NT2/D1 (cell line): ENCODE results near the gene SHISA6.

Experiments
- DNase-seq: peaks from one replicate; pipeline ENCODE4 v3.0.0-alpha.2; 2011; ENCODE audit warnings: low read depth, low spot score
- H3K27me3 ChIP-seq: 2 replicates; pipeline ENCODE4 v1.6.0; 2011; ENCODE audit warnings: mild to moderate bottlenecking; ENCODE audit not compliant: insufficient read length, insufficient read depth
- H3K36me3 ChIP-seq: 2 replicates; pipeline ENCODE4 v1.6.1; 2011; ENCODE audit warnings: mild to moderate bottlenecking, low read length, mixed read lengths; ENCODE audit not compliant: insufficient read depth, insufficient read length
- H3K4me1 ChIP-seq: 2 replicates; pipeline ENCODE4 v1.5.1; 2011; ENCODE audit not compliant: insufficient read depth, insufficient read length
- H3K4me3 ChIP-seq: 2 replicates; pipeline ENCODE4 v1.5.1; 2011; ENCODE audit warnings: low read depth; ENCODE audit not compliant: insufficient read length
- H3K9ac ChIP-seq: 2 replicates; pipeline ENCODE4 v1.6.0; 2011; ENCODE audit warnings: low read depth; ENCODE audit not compliant: insufficient read length
- H3K9me3 ChIP-seq: 2 replicates; pipeline ENCODE4 v1.5.1; 2011; ENCODE audit warnings: mild to moderate bottlenecking, low read length; ENCODE audit not compliant: insufficient read depth
- SUZ12 ChIP-seq: IDR thresholded peaks from 2 replicates; pipeline ENCODE4 v1.6.1; 2011; ENCODE audit not compliant: insufficient read length, insufficient read depth; ENCODE audit errors: extremely low read depth
- YY1 ChIP-seq: IDR thresholded peaks from 2 replicates; pipeline ENCODE4 v1.6.1; 2011; ENCODE audit not compliant: insufficient read length, insufficient read depth
- ZNF274 ChIP-seq: IDR thresholded peaks from 2 replicates; pipeline ENCODE4 v1.6.1; 2011; ENCODE audit warnings: mild to moderate bottlenecking, low read depth, low read length

SHISA6 gene

GRCh38 chr17:11331547-11332513 is 90.8 kb downstream of the SHISA6 start:
- Histone ChIP-seq H3K27me3 (no peaks in the 10 kb centered on the region), H3K4me1 (peaks cover 5% of the 10 kb centered on the region), H3K9ac (peak overlapping the region; percentile 21), H3K9me3 (no peaks in the 10 kb centered on the region), H3K36me3 (no peaks in the 10 kb centered on the region), H3K4me3 (no peak overlapping the region)
- no peak for DNase-seq
- TF ChIP-seq SUZ12 (no peak), YY1 (no peak), ZNF274 (no peak)

- Histone ChIP-seq H3K27me3 (no peaks in the 10 kb centered on the region), H3K36me3 (no peaks in the 10 kb centered on the region), H3K9ac (no peak overlapping the region), H3K4me3 (no peak overlapping the region), H3K9me3 (no peaks in the 10 kb centered on the region), H3K4me1 (peaks cover 5% of the 10 kb centered on the region)
- TF ChIP-seq YY1 = no peak
- TF ChIP-seq ZNF274 = no peak
- TF ChIP-seq SUZ12 = no peak
- no peak for DNase-seq
Observed at GRCh38 chr17:11332706-11333105, 91.7 kb downstream of the SHISA6 start.

- Histone ChIP-seq H3K4me1 (peaks cover 5% of the 10 kb centered on the region), H3K36me3 (no peaks in the 10 kb centered on the region), H3K9me3 (no peaks in the 10 kb centered on the region), H3K9ac (no peak overlapping the region), H3K4me3 (no peak overlapping the region), H3K27me3 (no peaks in the 10 kb centered on the region)
- TF ChIP-seq YY1 (no peak), ZNF274 (no peak), SUZ12 (no peak)
- DNase-seq = no peak
Observed at GRCh38 chr17:11334493-11334892, 93.5 kb downstream of the SHISA6 start.

- Histone ChIP-seq H3K4me3 (no peak overlapping the region), H3K9me3 (no peaks in the 10 kb centered on the region), H3K4me1 (peaks cover 5% of the 10 kb centered on the region), H3K36me3 (no peaks in the 10 kb centered on the region), H3K27me3 (no peaks in the 10 kb centered on the region), H3K9ac (no peak overlapping the region)
- DNase-seq = no peak
- TF ChIP-seq ZNF274 (no peak), SUZ12 (no peak), YY1 (no peak)
Observed at GRCh38 chr17:11336290-11336689, 95.3 kb downstream of the SHISA6 start.

GRCh38 chr17:11340803-11341202 is 99.8 kb downstream of the SHISA6 start:
- no peak for DNase-seq
- Histone ChIP-seq H3K4me1 (no peaks in the 10 kb centered on the region), H3K9ac (no peak overlapping the region), H3K27me3 (no peaks in the 10 kb centered on the region), H3K4me3 (no peak overlapping the region), H3K9me3 (no peaks in the 10 kb centered on the region), H3K36me3 (no peaks in the 10 kb centered on the region)
- TF ChIP-seq ZNF274 = no peak
- no peak for TF ChIP-seq YY1
- no peak for TF ChIP-seq SUZ12

GRCh38 chr17:11342138-11342537 is 101.1 kb downstream of the SHISA6 start:
- no peak overlapping the region for H3K9ac ChIP-seq
- no peaks in the 10 kb centered on the region for H3K4me1 ChIP-seq
- no peak overlapping the region for H3K4me3 ChIP-seq
- no peak for DNase-seq
- no peaks in the 10 kb centered on the region for H3K9me3 ChIP-seq
- no peak for TF ChIP-seq ZNF274
- no peak for TF ChIP-seq YY1
- no peak for TF ChIP-seq SUZ12
- H3K36me3 ChIP-seq = no peaks in the 10 kb centered on the region
- H3K27me3 ChIP-seq = no peaks in the 10 kb centered on the region

GRCh38 chr17:11349106-11349505 is 108.1 kb downstream of the SHISA6 start:
- no peak overlapping the region for H3K9ac ChIP-seq
- TF ChIP-seq ZNF274 = no peak
- no peak for TF ChIP-seq YY1
- no peak for TF ChIP-seq SUZ12
- no peaks in the 10 kb centered on the region for H3K4me1 ChIP-seq
- H3K27me3 ChIP-seq = no peaks in the 10 kb centered on the region
- no peak for DNase-seq
- H3K4me3 ChIP-seq = no peak overlapping the region
- no peaks in the 10 kb centered on the region for H3K9me3 ChIP-seq
- H3K36me3 ChIP-seq = no peaks in the 10 kb centered on the region
